ENCODE results near the gene SEPTIN1. TPM values are rescaled to one million over a fixed set of nuclear protein-coding genes. Genes with fewer than 3 reads are reported as not detected.
A peak's percentile ranks its signal among the peaks of the same experiment; 100 is the strongest.

Gene SEPTIN1
- total and polyA plus RNA-seq, 2 of the 13 experiments (the other 11 are each of a cell fraction or from before 2014, with no cell fraction given), result 0.18 to 0.67 TPM

DNA sequence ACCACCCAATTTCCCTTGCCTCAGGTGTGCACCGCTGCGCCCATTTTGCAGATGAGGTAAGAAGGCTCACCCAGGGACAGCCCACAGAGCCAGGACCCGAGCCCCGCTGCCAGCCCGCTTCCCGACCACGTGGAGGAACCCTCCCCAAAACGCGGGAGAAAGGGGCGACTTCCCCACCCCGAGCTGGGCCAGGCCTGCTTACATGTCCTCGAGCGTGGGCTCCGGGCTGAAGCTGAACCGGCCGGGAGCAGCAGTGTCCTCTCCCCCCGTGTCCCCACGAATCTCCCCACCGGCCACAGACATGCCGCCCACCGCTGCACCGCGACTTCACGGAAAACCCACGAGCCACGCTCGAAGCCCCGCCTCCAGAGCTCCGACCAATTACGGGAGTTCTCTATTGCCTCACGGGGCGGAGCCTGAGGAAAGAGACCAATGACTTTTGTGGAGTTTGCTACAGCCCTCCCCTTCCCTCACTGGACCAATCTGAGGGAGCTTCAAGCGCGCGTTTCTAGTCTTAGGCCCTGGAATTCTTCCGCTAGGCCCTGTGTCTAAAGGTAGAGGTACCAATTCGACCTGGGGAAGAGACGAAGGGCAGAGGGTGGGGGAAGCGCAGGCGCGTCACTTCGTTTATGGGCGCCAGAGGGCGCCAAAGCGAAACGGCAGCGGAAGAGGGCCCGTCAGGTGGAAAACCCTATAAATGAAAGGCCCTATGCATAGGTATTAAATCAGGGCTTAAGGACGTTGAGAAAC is 47.5 kb upstream of the SEPTIN1 start, which contains the start of gene DCTPP1 (continued):
- TF ChIP-seq ARID5B (CRISPR knock-in tag; IDR thresholded peaks at IDR 0.05) (peak; percentile 79), ZNF761 (CRISPR knock-in tag; conservative IDR thresholded peaks at IDR 0.05) (peak; percentile 74), PCBP1 (IDR thresholded peaks at IDR 0.05; ENCODE audit: borderline replicate concordance, low read depth, low read length) (peak; percentile 92), MTF2 (CRISPR knock-in tag; IDR thresholded peaks at IDR 0.05; ENCODE audit: borderline replicate concordance) (no peak), ZNF569 (CRISPR knock-in tag; IDR thresholded peaks at IDR 0.05; ENCODE audit: borderline replicate concordance) (peak; percentile 68; the same call in 1 of the 2 replicates), USF2 (IDR thresholded peaks at IDR 0.05; ENCODE audit: low read depth, low read length) (no peak), USF2 (CRISPR knock-in tag; IDR thresholded peaks at IDR 0.05; ENCODE audit: borderline replicate concordance) (no peak; the same call in 1 of the 2 replicates), NCOA5 (CRISPR knock-in tag; IDR thresholded peaks at IDR 0.05) (no peak), KDM3A (CRISPR knock-in tag; IDR thresholded peaks at IDR 0.05; ENCODE audit: low read depth) (no peak), ARNT (IDR thresholded peaks at IDR 0.05) (no peak), ZFP90 (CRISPR knock-in tag; IDR thresholded peaks at IDR 0.05; ENCODE audit: borderline replicate concordance) (peak; percentile 75; the same call in 1 of the 2 replicates), TEAD3 (CRISPR knock-in tag; optimal IDR thresholded peaks at IDR 0.05; ENCODE audit: borderline replicate concordance) (peak; percentile 96), ZNF576 (CRISPR knock-in tag; IDR thresholded peaks at IDR 0.05) (peak; percentile 81; the same call in 1 of the 2 replicates), ZNF276 (CRISPR knock-in tag; IDR thresholded peaks at IDR 0.05; ENCODE audit: low read depth) (no peak; the same call in none of the 2 replicates), SRY (CRISPR knock-in tag; IDR thresholded peaks at IDR 0.05) (no peak; the same call in 1 of the 2 replicates)
- TF ChIP-seq, protein P1, sequence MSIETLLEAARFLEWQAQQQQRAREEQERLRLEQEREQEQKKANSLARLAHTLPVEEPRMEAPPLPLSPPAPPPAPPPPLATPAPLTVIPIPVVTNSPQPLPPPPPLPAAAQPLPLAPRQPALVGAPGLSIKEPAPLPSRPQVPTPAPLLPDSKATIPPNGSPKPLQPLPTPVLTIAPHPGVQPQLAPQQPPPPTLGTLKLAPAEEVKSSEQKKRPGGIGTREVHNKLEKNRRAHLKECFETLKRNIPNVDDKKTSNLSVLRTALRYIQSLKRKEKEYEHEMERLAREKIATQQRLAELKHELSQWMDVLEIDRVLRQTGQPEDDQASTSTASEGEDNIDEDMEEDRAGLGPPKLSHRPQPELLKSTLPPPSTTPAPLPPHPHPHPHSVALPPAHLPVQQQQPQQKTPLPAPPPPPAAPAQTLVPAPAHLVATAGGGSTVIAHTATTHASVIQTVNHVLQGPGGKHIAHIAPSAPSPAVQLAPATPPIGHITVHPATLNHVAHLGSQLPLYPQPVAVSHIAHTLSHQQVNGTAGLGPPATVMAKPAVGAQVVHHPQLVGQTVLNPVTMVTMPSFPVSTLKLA (IDR thresholded peaks at IDR 0.05), result peak; percentile 26; the same call in 1 of the 2 replicates
- TF ChIP-seq, protein P2, sequence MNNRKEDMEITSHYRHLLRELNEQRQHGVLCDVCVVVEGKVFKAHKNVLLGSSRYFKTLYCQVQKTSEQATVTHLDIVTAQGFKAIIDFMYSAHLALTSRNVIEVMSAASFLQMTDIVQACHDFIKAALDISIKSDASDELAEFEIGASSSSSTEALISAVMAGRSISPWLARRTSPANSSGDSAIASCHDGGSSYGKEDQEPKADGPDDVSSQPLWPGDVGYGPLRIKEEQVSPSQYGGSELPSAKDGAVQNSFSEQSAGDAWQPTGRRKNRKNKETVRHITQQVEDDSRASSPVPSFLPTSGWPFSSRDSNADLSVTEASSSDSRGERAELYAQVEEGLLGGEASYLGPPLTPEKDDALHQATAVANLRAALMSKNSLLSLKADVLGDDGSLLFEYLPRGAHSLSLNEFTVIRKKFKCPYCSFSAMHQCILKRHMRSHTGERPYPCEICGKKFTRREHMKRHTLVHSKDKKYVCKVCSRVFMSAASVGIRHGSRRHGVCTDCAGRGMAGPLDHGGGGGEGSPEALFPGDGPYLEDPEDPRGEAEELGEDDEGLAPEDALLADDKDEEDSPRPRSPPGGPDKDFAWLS (CRISPR knock-in tag; IDR thresholded peaks at IDR 0.05; ENCODE audit: borderline replicate concordance), result peak; percentile 92; the same call in 1 of the 2 replicates
